GM13977 (cell line): ENCODE data around the gene MARS1.

ENCODE experiments used
- DNase-seq: peaks from one replicate; pipeline ENCODE4 v3.0.0; 2012; ENCODE audit warnings: low spot score
- CTCF ChIP-seq: IDR thresholded peaks from 2 replicates; pipeline ENCODE4 v1.5.1; 2012; ENCODE audit warnings: mild to moderate bottlenecking, control low read depth; ENCODE audit not compliant: insufficient read depth; ENCODE audit errors: extremely low read depth, missing control alignments
- in situ Hi-C: fragments of 300-500 bp; cut with MboI; formaldehyde crosslinking; loops from one replicate; pipeline ENCODE4 v1.12.0; 2022; ENCODE audit warnings: low sequenced_read_pairs, low pct_unique_long_range_greater_than_20kb, mixed read lengths, inconsistent platforms; ENCODE audit not compliant: unreplicated experiment

The MARS1 gene

GRCh38 chr12:57531836-57532235 lies 44.0 kb downstream of the MARS1 start:
- DNase-seq: no peak
- no peak for TF ChIP-seq CTCF
- in situ Hi-C loops: no loop called here

- no peak for TF ChIP-seq CTCF
- in situ Hi-C loops: no loop called here
- DNase-seq: no peak
These were observed 45.2 kb downstream of the MARS1 start for GRCh38 chr12:57533108-57533507.

- TF ChIP-seq CTCF: no peak
- in situ Hi-C loops: no loop called here
- DNase-seq: no peak
These were observed 46.4 kb downstream of the MARS1 start for GRCh38 chr12:57534250-57534649.

- no peak for DNase-seq
- in situ Hi-C loops: no loop called here
- no peak for TF ChIP-seq CTCF
These were observed 47.2 kb downstream of the MARS1 start for GRCh38 chr12:57534991-57535543.

- no peak for DNase-seq
- TF ChIP-seq CTCF: no peak
- in situ Hi-C loops: no loop called here
These were observed 48.1 kb downstream of the MARS1 start for GRCh38 chr12:57535764-57536596.

GRCh38 chr12:57536597-57536942 lies 48.7 kb downstream of the MARS1 start:
- no peak for TF ChIP-seq CTCF
- no peak for DNase-seq
- in situ Hi-C loops: no loop called here
